ENCODE results near the gene GLUD2.

- no peak for TF ChIP-seq CTCF (IDR thresholded peaks at IDR 0.05; ENCODE audit: insufficient read depth, low read length, poor library complexity, severe bottlenecking)
- no peak for TF ChIP-seq EZH2phosphoT487 (conservative IDR thresholded peaks at IDR 0.05; ENCODE audit: low read length)
These were observed 14.9 kb upstream of the GLUD2 start for GRCh38 chrX:121032531-121032930.
